GM18508 (cell line): Measurements from ENCODE around the gene ARHGEF5.

Experiments
- ATAC-seq: cut with Tn5 transposase; IDR thresholded peaks from one replicate; pipeline ENCODE4 v1.9.1; 2021; ENCODE audit warnings: moderate number of reproducible peaks; ENCODE audit not compliant: insufficient read depth, unreplicated experiment

Gene ARHGEF5

GRCh38 chr7:144379776-144380384 is 24.7 kb downstream of the ARHGEF5 start:
- ATAC-seq: no peak

GRCh38 chr7:144384071-144384470 is 28.9 kb downstream of the ARHGEF5 start:
- no peak for ATAC-seq

GRCh38 chr7:144384555-144385245 is 29.5 kb downstream of the ARHGEF5 start:
- ATAC-seq: no peak

GRCh38 chr7:144386741-144387140 is 31.5 kb downstream of the ARHGEF5 start:
- ATAC-seq: no peak

- no peak for ATAC-seq
These were observed 33.7 kb downstream of the ARHGEF5 start for GRCh38 chr7:144388950-144389349.

GRCh38 chr7:144390481-144390880 is 35.3 kb downstream of the ARHGEF5 start:
- no peak for ATAC-seq

- no peak for ATAC-seq
These were observed 35.8 kb downstream of the ARHGEF5 start for GRCh38 chr7:144391014-144391413.

GRCh38 chr7:144391823-144392255 is 36.6 kb downstream of the ARHGEF5 start:
- peak; percentile 65 for ATAC-seq

GRCh38 chr7:144397086-144397485 is 41.9 kb downstream of the ARHGEF5 start:
- no peak for ATAC-seq

GRCh38 chr7:144398291-144398690 is 43.1 kb downstream of the ARHGEF5 start:
- ATAC-seq: no peak

GRCh38 chr7:144398911-144399310 is 43.7 kb downstream of the ARHGEF5 start:
- ATAC-seq: no peak

GRCh38 chr7:144399946-144400345 is 44.7 kb downstream of the ARHGEF5 start:
- no peak for ATAC-seq

- no peak for ATAC-seq
These were observed 46.3 kb downstream of the ARHGEF5 start for GRCh38 chr7:144401490-144401889.

- ATAC-seq: no peak
These were observed 47.9 kb downstream of the ARHGEF5 start for GRCh38 chr7:144403102-144403501.

- ATAC-seq: no peak
These were observed 48.5 kb downstream of the ARHGEF5 start, which contains the start of gene NOBOX for GRCh38 chr7:144403649-144404061. NOBOX (minus strand) TSS chr7:144403693.

- no peak for ATAC-seq
These were observed 49.7 kb downstream of the ARHGEF5 start for GRCh38 chr7:144404946-144405345.

- no peak for ATAC-seq
These were observed 52.2 kb downstream of the ARHGEF5 start for GRCh38 chr7:144407266-144407931.

- no peak for ATAC-seq
These were observed 52.9 kb downstream of the ARHGEF5 start for GRCh38 chr7:144408121-144408520.

GRCh38 chr7:144410441-144410840 is 55.2 kb downstream of the ARHGEF5 start:
- ATAC-seq: no peak

- ATAC-seq: no peak
These were observed 59.6 kb downstream of the ARHGEF5 start for GRCh38 chr7:144414815-144415214.

GRCh38 chr7:144415858-144416257 is 60.7 kb downstream of the ARHGEF5 start:
- ATAC-seq: no peak
